Measurements from ENCODE around the gene WDR5. TPM values are rescaled to one million over a fixed set of nuclear protein-coding genes. Genes with fewer than 3 reads are reported as not detected.

Gene WDR5
- total and polyA plus RNA-seq, 12 donors = 14.0 to 22.5 (median 17.8) TPM

DNA sequence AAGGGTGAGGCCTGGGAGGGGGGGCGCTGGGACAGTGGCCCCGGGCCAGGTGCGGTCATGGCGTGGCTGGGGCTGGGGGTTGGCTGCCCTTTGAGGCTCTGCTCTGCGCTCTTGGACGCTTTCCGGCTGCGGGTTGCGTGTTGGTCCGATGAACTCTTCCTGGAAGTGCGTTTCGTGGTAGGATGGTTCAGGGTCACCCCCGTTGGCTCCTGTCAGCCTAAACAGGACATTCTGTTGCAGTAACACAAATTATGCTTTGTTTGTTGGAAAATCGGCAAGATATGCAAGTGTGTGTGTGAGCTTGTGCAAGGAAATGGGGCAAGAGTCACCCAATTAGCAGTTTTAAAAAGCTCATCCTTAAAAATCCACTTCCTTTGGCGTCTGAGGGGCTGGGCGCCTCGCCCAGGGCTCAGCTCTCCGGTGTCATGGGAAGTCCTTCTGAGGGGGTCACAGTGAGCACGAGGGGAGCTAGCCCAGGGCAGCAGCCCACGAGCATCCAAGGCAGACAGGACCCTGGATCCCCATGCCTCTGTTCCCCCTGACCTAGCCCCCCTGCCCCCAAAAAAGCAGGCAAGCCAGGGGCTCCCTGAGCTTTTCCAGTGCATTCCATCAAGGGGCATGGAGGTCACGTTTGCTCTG lies 50.7 kb downstream of the WDR5 start:
- intact Hi-C loops (cut with DNase I) = no loop called here
- Histone ChIP-seq H3K9me3 (no peaks in the 10 kb centered on the region), H3K36me3 (no peaks in the 10 kb centered on the region), H3K4me1 (peaks cover 0 to 19% (median 8%) of the 10 kb centered on the region in 9 donors), H3K4me3 (no peak overlapping the region), H3K27ac (no peak overlapping the region), H3K27me3 (peaks cover 0 to 19% (median 0%) of the 10 kb centered on the region in 7 donors)
- no peak for ATAC-seq
- WGBS, 2 donors = 61 to 68% methylated on average over 21 of the region's 21 CpGs
- DNase-seq = no peak
- TF ChIP-seq, protein P1, sequence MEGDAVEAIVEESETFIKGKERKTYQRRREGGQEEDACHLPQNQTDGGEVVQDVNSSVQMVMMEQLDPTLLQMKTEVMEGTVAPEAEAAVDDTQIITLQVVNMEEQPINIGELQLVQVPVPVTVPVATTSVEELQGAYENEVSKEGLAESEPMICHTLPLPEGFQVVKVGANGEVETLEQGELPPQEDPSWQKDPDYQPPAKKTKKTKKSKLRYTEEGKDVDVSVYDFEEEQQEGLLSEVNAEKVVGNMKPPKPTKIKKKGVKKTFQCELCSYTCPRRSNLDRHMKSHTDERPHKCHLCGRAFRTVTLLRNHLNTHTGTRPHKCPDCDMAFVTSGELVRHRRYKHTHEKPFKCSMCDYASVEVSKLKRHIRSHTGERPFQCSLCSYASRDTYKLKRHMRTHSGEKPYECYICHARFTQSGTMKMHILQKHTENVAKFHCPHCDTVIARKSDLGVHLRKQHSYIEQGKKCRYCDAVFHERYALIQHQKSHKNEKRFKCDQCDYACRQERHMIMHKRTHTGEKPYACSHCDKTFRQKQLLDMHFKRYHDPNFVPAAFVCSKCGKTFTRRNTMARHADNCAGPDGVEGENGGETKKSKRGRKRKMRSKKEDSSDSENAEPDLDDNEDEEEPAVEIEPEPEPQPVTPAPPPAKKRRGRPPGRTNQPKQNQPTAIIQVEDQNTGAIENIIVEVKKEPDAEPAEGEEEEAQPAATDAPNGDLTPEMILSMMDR (IDR thresholded peaks at IDR 0.05) = no peak

DNA sequence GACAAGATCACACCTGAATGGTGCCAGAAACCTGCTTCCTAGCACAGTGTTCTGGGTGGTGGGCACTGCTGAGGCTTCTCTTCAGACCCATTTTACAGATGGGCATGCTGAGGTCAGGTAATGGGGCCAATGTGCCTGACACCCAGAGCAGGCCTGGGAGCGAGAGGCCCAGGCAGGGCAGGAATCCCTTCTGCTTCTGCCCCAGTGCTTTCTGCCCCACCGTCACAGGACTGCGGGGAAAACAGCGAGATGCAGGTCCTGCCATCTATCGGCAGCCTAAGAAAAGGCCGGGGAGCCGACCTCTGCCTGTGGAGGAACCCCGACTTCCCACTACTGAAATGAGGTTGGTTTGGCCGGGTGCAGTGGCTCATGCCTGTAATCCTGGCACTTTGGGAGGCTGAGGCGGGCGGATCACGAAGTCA lies 51.2 kb downstream of the WDR5 start:
- H3K4me1 ChIP-seq = peaks cover 0 to 19% (median 8%) of the 10 kb centered on the region in 9 donors
- DNase-seq (no peak), ATAC-seq (no peak)
- H3K4me3 ChIP-seq = no peak overlapping the region
- 89 to 93% methylated on average over 12 of the region's 12 CpGs for WGBS, 2 donors
- intact Hi-C loops (cut with DNase I) = no loop called here
- H3K9me3 ChIP-seq = no peaks in the 10 kb centered on the region
- no peak overlapping the region for H3K27ac ChIP-seq
- TF ChIP-seq, protein P1 (IDR thresholded peaks at IDR 0.05) = no peak
- H3K27me3 ChIP-seq = peaks cover 0 to 19% (median 0%) of the 10 kb centered on the region in 7 donors
- no peaks in the 10 kb centered on the region for H3K36me3 ChIP-seq

DNA sequence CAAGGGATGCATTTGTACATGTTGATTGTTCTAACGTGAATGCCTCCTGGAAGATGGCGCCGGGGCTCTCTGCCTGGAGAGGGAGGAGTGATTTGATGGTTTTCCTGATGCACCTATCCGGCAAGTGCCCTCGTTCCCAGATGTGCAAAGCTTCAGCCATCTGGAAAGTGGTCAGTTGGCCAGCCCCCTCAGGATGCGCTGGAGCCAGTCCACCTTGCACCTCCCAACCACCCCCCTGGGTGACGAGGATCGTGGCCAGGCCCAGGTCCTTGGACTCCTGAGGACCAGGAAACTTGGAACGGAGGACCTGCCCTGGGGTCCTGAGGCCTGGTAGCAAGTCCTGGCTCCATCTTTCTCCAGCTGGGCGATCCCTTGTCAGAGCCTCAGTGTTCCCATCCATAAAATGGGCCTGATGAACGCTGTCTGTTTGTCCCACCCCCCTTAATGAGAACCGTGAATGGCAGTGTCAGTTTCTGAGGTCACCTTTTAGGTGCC lies 52.1 kb downstream of the WDR5 start:
- Histone ChIP-seq H3K4me1 (peaks cover 0 to 19% (median 8%) of the 10 kb centered on the region in 9 donors), H3K27me3 (peaks cover 0 to 19% (median 0%) of the 10 kb centered on the region in 7 donors), H3K27ac (no peak overlapping the region), H3K9me3 (no peaks in the 10 kb centered on the region), H3K36me3 (no peaks in the 10 kb centered on the region), H3K4me3 (no peak overlapping the region)
- ATAC-seq (no peak), DNase-seq (no peak)
- TF ChIP-seq, protein P1 (IDR thresholded peaks at IDR 0.05) = no peak
- intact Hi-C loops (cut with DNase I) = no loop called here
- WGBS, 2 donors = 87 to 88% methylated on average over 12 of the region's 12 CpGs

DNA sequence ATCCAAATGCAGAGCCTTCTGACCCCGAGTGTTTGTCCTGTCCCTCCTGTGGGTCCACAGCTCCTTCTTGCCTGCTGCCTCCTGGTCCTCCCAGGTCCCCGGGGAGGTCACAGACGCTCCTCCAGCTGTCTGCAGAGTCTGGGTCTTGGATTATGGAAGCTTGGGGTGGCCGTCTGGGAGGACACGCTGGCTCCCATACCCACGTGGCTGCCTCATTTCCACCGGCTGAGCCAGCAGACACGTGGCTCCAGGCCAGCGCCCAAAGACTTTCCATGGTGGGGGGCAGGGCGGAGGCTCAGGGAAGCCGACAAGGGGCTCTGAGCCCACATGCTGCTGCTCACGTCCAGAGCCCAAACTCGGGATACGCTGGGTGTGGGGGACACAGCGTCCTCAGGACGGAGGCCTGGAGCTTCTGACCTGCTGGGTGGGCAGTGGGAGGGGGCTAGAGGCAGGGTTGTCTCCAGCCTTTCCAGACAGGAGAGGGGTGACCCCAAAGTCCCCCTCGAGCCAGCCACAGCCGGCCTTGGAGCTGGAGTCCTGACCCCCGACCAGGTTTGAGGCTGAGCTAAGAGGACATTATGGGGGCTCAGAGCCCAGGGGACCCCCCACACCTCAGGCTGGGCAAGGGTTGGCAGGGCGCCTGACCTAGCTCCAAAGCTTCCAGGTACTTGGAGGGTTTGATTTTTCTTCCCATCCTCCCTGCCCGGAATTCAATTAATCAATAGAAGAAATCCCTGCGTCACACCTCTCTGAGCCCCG lies 52.7 kb downstream of the WDR5 start:
- TF ChIP-seq, protein P1 (IDR thresholded peaks at IDR 0.05) = no peak
- Histone ChIP-seq H3K4me3 (no peak overlapping the region), H3K4me1 (peaks cover 0 to 19% (median 8%) of the 10 kb centered on the region in 9 donors), H3K36me3 (no peaks in the 10 kb centered on the region), H3K9me3 (no peaks in the 10 kb centered on the region), H3K27ac (no peak overlapping the region), H3K27me3 (peaks cover 0 to 19% (median 0%) of the 10 kb centered on the region in 7 donors)
- 47 to 54% methylated on average over 22 to 23 of the region's 23 CpGs for WGBS, 2 donors
- ATAC-seq (peak in 5 of 8 donors; percentile 33 to 60 (median 45)), DNase-seq (no peak)
- intact Hi-C loops (cut with DNase I) = no loop called here

All from heart right ventricle (tissue), 16 donors.